Activated CD8-positive, alpha-beta T cell treated with anti-CD3 and anti-CD28 coated beads for 36 hours (primary cell): ENCODE results near the gene CLTB. TPM values are rescaled to one million over a fixed set of nuclear protein-coding genes. Genes with fewer than 3 reads are reported as not detected.

ENCODE experiments used
- ATAC-seq: fragments of 200-7000 bp; cut with Tn5 transposase; one replicate; pipeline ENCODE4 v1.10.0; 2021; ENCODE audit warnings: mild to moderate bottlenecking, moderate library complexity
- CTCF ChIA-PET: fragments of 350-600 bp; sonication (Branson Sonifier 250); formaldehyde crosslinking; loops from one replicate; lab custom pipeline; 2021; ENCODE audit warnings: antibody characterized with exemption; lab: Charles Lee
- POLR2A ChIA-PET: fragments of 350-600 bp; sonication (Branson Sonifier 250); formaldehyde crosslinking; loops from one replicate; lab custom pipeline; 2021; ENCODE audit warnings: antibody characterized with exemption; lab: Charles Lee
- DNase-seq: peaks from one replicate; pipeline ENCODE4 v3.0.0-alpha.2; 2020
- H3K27ac Mint-ChIP-seq: one replicate; pipeline ENCODE4 v1.8.0; 2021; ENCODE audit warnings: mild to moderate bottlenecking, mixed read lengths
- H3K27me3 Mint-ChIP-seq: one replicate; pipeline ENCODE4 v1.8.0; 2021; ENCODE audit warnings: mixed read lengths
- H3K36me3 Mint-ChIP-seq: one replicate; pipeline ENCODE4 v1.8.0; 2021; ENCODE audit warnings: low read depth, mixed read lengths
- H3K4me1 Mint-ChIP-seq: one replicate; pipeline ENCODE4 v1.8.0; 2021; ENCODE audit warnings: low read depth, mixed read lengths
- H3K4me3 Mint-ChIP-seq: one replicate; pipeline ENCODE4 v1.8.0; 2021; ENCODE audit warnings: mild to moderate bottlenecking, moderate library complexity, mixed read lengths
- H3K9me3 Mint-ChIP-seq: one replicate; pipeline ENCODE4 v1.8.0; 2021; ENCODE audit warnings: mixed read lengths
- intact Hi-C: fragments of 100-400 bp; cut with micrococcal nuclease; formaldehyde crosslinking; loops from one replicate; pipeline ENCODE4 v1.10.0; 2022
- total RNA-seq, 2 experiments: library from RNA; stranded (reverse); gene quantifications; one replicate each; pipeline ENCODE4 v1.2.3, GENCODE V29; 2021
- TF ChIP-seq, protein P1 (sequence below): fragments of 200-600 bp; IDR thresholded peaks from one replicate; pipeline ENCODE4 v1.8.0; 2022; ENCODE audit warnings: antibody characterized with exemption, mild to moderate bottlenecking

CLTB gene
- total RNA-seq, 2 experiments from 2014 or later = 48.2 to 48.6 TPM

DNA sequence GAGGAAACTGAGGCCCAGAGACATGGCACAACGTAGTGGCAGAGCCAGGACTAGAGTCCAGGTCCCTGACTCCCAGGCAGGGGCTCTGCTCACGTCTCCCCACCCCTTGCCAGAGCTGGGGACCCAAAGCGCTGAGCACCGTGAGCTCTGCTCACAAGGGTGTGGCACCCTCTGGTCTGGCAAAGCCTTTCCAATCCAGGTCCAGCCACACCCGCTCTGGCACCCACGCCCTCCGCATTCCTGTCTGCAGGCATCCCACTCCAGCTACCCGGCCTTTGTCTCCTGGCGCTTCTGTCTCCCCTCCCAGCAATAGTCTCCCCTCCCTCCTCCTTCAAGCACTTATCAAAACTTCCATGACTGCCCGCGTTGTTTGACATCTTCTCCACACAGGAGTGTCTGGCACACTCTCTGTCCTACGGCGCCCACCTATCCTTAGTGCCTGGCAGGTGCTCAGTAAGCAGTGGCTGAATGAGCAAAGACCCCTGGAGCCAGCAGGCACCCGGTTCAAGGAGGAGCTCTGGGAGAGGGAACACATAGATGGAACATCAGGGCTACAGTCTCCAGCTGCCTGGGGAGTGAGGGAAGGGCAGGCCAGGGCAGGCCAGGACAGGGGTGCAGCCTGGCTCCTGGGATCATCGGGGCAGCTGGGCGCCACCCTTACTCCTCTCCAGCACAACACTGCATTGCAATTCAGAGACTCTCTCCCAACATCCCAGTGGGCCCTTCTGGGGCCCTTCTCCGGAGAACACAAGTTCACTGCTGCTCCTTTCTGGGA lies 15.8 kb downstream of the CLTB start:
- TF ChIP-seq, protein P1, sequence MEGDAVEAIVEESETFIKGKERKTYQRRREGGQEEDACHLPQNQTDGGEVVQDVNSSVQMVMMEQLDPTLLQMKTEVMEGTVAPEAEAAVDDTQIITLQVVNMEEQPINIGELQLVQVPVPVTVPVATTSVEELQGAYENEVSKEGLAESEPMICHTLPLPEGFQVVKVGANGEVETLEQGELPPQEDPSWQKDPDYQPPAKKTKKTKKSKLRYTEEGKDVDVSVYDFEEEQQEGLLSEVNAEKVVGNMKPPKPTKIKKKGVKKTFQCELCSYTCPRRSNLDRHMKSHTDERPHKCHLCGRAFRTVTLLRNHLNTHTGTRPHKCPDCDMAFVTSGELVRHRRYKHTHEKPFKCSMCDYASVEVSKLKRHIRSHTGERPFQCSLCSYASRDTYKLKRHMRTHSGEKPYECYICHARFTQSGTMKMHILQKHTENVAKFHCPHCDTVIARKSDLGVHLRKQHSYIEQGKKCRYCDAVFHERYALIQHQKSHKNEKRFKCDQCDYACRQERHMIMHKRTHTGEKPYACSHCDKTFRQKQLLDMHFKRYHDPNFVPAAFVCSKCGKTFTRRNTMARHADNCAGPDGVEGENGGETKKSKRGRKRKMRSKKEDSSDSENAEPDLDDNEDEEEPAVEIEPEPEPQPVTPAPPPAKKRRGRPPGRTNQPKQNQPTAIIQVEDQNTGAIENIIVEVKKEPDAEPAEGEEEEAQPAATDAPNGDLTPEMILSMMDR = no peak
- H3K27me3 Mint-ChIP-seq = no peaks in the 10 kb centered on the region
- DNase-seq = no peak
- ChIA-PET POLR2A (no interaction called here), CTCF (no interaction called here)
- no peak overlapping the region for H3K27ac Mint-ChIP-seq
- no peaks in the 10 kb centered on the region for H3K4me1 Mint-ChIP-seq
- peaks cover 3% of the 10 kb centered on the region for H3K36me3 Mint-ChIP-seq
- no peak overlapping the region for H3K4me3 Mint-ChIP-seq
- H3K9me3 Mint-ChIP-seq = no peaks in the 10 kb centered on the region
- no peak for ATAC-seq
- intact Hi-C loops = no loop called here

DNA sequence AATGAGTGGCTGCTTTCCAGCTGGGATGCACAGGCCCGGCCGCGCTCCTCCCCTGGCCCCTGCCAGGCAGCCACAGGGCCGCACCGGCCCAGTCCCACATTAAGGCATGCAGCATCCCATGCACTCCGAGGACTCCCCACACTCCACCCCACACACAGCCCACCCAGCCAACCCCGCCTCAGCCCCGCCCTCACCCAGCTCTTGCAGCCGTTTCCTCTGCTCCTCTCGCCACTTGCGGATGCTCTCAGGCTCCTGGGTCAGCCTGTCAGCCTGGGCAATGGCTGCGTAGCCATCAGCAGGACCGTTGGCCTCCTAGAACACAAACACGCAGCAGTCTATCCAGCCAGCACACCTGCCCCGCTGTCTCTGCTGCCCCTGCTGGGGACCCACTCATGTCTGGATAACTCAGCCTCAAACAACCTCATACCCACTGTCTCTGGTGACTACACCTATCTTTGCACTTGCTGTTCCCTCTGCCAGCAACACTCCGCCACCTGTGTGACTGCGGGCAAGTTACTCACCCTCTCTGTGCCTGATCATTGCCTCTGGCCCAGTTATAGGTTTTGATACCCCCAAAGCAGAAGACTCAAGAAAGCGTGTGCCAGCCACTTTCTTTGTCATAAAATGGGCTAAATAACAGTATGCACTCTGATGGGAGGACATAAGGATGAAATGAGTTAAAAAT lies 18.5 kb downstream of the CLTB start:
- no peaks in the 10 kb centered on the region for H3K9me3 Mint-ChIP-seq
- H3K36me3 Mint-ChIP-seq = peaks cover 7% of the 10 kb centered on the region
- ChIA-PET CTCF (no interaction called here), POLR2A (interaction anchor here (1.1 kb wide), 1 partner anchor 9 kb away, joined by 4 read pairs; no protein-coding TSS in a partner anchor)
- no peaks in the 10 kb centered on the region for H3K27me3 Mint-ChIP-seq
- H3K4me3 Mint-ChIP-seq = no peak overlapping the region
- DNase-seq (no peak), ATAC-seq (no peak)
- H3K27ac Mint-ChIP-seq = no peak overlapping the region
- intact Hi-C loops = no loop called here
- no peaks in the 10 kb centered on the region for H3K4me1 Mint-ChIP-seq
- TF ChIP-seq, protein P1 = no peak

DNA sequence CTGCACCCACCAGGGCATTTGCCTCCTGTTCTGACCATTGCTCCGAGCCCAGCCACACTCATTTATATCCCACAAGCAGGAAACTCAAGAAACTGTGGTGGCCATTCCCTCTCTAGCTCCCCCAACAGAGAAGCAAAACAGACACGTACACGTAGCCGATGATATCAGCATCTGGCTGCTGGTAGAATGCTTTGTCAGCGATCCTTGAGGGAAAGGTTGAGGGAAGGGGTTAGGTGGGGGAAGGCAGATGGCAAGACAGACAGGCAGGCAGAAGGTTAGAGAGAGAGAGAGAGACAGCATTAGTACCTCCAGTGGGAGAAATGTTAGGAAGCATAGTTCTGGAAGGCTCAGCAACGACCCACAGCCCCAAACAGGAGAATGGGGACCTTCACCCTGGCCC lies 20.0 kb downstream of the CLTB start:
- intact Hi-C loops = no loop called here
- DNase-seq (no peak), ATAC-seq (no peak)
- Mint-ChIP-seq H3K36me3 (peaks cover 10% of the 10 kb centered on the region), H3K27ac (peak overlapping the region; percentile 14), H3K9me3 (no peaks in the 10 kb centered on the region), H3K4me1 (no peaks in the 10 kb centered on the region), H3K4me3 (no peak overlapping the region), H3K27me3 (no peaks in the 10 kb centered on the region)
- TF ChIP-seq, protein P1 = no peak
- CTCF ChIA-PET = no interaction called here
- POLR2A ChIA-PET = no interaction called here

DNA sequence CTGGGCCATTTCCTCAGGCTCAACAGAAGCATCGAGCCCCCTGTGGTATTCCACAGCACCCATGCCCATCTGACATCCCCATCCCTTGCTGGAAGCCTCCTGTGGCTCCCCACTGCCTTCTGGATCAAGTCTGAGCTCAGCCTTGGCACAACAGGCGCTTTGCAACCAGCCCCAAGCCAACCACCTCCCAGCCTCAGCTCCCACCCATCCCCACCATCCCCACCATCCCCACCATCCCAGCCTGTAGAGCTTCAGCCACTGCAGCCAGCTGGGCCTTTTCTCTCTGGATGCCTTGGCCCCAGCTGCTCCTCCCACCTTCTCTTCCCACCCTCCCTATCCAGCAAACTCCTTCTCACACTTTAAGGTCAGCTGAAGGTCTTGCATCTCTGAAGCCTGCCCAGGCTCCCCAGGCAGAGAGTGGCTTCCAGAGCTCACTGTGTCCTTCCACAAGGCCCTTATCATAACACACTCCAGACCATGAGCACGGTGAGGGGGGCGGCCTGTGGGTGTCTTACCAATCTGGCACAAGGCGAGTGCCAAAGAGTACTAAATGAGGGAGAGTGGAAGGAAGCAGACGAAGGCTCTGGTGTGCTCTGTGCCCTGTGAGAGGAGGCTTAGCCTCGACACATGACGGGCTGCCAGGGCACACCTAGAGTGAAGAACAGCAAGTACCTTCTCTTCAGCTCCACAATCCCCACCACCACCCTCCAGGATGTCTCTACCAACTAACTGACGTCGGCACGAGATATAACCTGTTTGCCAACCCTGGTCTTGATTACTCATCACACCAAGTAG lies 21.3 kb downstream of the CLTB start:
- TF ChIP-seq, protein P1 = no peak
- DNase-seq (no peak), ATAC-seq (no peak)
- no peaks in the 10 kb centered on the region for H3K4me1 Mint-ChIP-seq
- H3K27ac Mint-ChIP-seq = no peak overlapping the region
- no peaks in the 10 kb centered on the region for H3K27me3 Mint-ChIP-seq
- ChIA-PET CTCF (no interaction called here), POLR2A (interaction anchor here (0.6 kb wide), 1 partner anchor 156 kb away, joined by 3 read pairs; no protein-coding TSS in a partner anchor)
- no peak overlapping the region for H3K4me3 Mint-ChIP-seq
- no peaks in the 10 kb centered on the region for H3K9me3 Mint-ChIP-seq
- peaks cover 19% of the 10 kb centered on the region for H3K36me3 Mint-ChIP-seq
- intact Hi-C loops = no loop called here
